A673 (cell line): ENCODE data around the gene LAMA3. TPM values are rescaled to one million over a fixed set of nuclear protein-coding genes. Genes with fewer than 3 reads are reported as not detected.

Experiments used
- BruUV-seq: library from RNA; stranded (reverse); fragments of 400-500 nt; replicated peaks from 2 replicates; lab custom pipeline; 2021; lab: Mats Ljungman, UMichigan
- CTCF ChIA-PET: fragments of 300-600 bp; sonication (Branson Sonifier 250); formaldehyde crosslinking; loops from one replicate; lab custom pipeline; 2022; ENCODE audit warnings: antibody characterized with exemption; lab: Charles Lee
- POLR2A ChIA-PET: fragments of 300-600 bp; sonication (Branson Sonifier 250); formaldehyde crosslinking; loops from one replicate; lab custom pipeline; 2022; ENCODE audit warnings: antibody characterized with exemption; ENCODE audit not compliant: low non-redundant PET; lab: Charles Lee
- DNase-seq: peaks from one replicate; pipeline ENCODE4 v3.0.0-alpha.2; 2015; ENCODE audit warnings: low spot score
- H3K27ac ChIP-seq: fragments of 200-600 bp; sonication (generic); 2 replicates; pipeline ENCODE4 v1.5.1; 2016; ENCODE audit warnings: mixed run types, low read depth, mild to moderate bottlenecking, mixed read lengths, antibody characterized with exemption, low read length; ENCODE audit not compliant: poor library complexity, severe bottlenecking
- H3K27me3 ChIP-seq: fragments of 200-600 bp; sonication (generic); replicated peaks from 2 replicates; pipeline ENCODE4 v1.6.1; 2017; ENCODE audit warnings: mixed run types, low read depth, mild to moderate bottlenecking, mixed read lengths, antibody characterized with exemption, low read length; ENCODE audit not compliant: insufficient read depth, poor library complexity
- H3K36me3 ChIP-seq: fragments of 200-600 bp; sonication (generic); 2 replicates; pipeline ENCODE4 v1.6.1; 2016; ENCODE audit warnings: mixed run types, mild to moderate bottlenecking, mixed read lengths, antibody characterized with exemption, low read length; ENCODE audit not compliant: insufficient read depth, poor library complexity, severe bottlenecking
- H3K4me1 ChIP-seq: fragments of 200-600 bp; sonication (generic); 2 replicates; pipeline ENCODE4 v1.6.1; 2017; ENCODE audit warnings: mixed run types, mild to moderate bottlenecking, mixed read lengths, antibody characterized with exemption, low read length; ENCODE audit not compliant: insufficient read depth, poor library complexity, severe bottlenecking
- H3K4me3 ChIP-seq: fragments of 200-600 bp; sonication (generic); 2 replicates; pipeline ENCODE4 v1.5.1; 2016; ENCODE audit warnings: low read depth, mixed run types, mild to moderate bottlenecking, mixed read lengths, low read length; ENCODE audit not compliant: poor library complexity, severe bottlenecking
- H3K9me3 ChIP-seq: fragments of 200-600 bp; sonication (generic); 2 replicates; pipeline ENCODE4 v1.6.1; 2016; ENCODE audit warnings: mixed run types, low read depth, mild to moderate bottlenecking, mixed read lengths, antibody characterized with exemption, low read length; ENCODE audit not compliant: poor library complexity, severe bottlenecking
- EZH2 ChIP-seq: fragments of 200-600 bp; sonication (generic); IDR thresholded peaks from 2 replicates; pipeline ENCODE4 v1.6.1; 2017; ENCODE audit warnings: borderline replicate concordance, low read depth, mild to moderate bottlenecking, mixed read lengths, antibody characterized with exemption, low read length; ENCODE audit not compliant: poor library complexity, severe bottlenecking
- intact Hi-C: fragments of 100-400 bp; cut with micrococcal nuclease; formaldehyde crosslinking; loops from one replicate; pipeline ENCODE4 v1.10.0; 2022; ENCODE audit not compliant: unreplicated experiment
- total RNA-seq: library from RNA; stranded (reverse); gene quantifications from 2 replicates; pipeline ENCODE4 v1.2.3, GENCODE V29; 2021
- TF ChIP-seq, protein P1 (sequence below): fragments of 300-800, 200-600 bp; sonication (generic); conservative IDR thresholded peaks from 2 replicates; pipeline ENCODE4 v1.5.1; 2017; ENCODE audit warnings: low read depth, mild to moderate bottlenecking, antibody characterized with exemption, low read length, moderate library complexity, mixed read lengths

The LAMA3 gene
- total RNA-seq, 1 experiment from 2014 or later, result 2.7 TPM

DNA sequence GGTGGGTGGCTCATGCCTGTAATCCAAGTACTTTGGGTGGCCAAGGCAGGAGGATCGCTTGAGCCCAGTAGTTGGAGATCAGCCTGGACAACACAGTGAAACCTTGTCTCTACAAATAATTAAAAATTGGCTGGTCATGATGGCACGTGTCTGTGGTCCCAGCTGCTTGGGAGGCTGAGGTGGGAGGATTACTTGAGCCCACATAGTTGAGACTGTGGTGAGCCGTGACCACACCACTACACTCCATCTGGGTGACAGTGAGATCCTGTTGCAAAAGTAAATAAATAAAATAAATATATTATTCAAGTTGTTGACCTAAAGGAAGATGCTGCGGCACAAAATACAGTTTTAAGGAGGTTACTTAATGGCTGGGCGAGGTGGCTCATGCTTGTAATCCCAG is 72.7 kb downstream of the LAMA3 start:
- Histone ChIP-seq H3K27ac (no peak overlapping the region), H3K36me3 (no peaks in the 10 kb centered on the region), H3K4me3 (no peak overlapping the region), H3K4me1 (no peaks in the 10 kb centered on the region), H3K9me3 (no peaks in the 10 kb centered on the region), H3K27me3 (no peaks in the 10 kb centered on the region)
- CTCF ChIA-PET, result no interaction called here
- no peak for DNase-seq
- POLR2A ChIA-PET, result no interaction called here
- TF ChIP-seq EZH2, result no peak
- TF ChIP-seq, protein P1, sequence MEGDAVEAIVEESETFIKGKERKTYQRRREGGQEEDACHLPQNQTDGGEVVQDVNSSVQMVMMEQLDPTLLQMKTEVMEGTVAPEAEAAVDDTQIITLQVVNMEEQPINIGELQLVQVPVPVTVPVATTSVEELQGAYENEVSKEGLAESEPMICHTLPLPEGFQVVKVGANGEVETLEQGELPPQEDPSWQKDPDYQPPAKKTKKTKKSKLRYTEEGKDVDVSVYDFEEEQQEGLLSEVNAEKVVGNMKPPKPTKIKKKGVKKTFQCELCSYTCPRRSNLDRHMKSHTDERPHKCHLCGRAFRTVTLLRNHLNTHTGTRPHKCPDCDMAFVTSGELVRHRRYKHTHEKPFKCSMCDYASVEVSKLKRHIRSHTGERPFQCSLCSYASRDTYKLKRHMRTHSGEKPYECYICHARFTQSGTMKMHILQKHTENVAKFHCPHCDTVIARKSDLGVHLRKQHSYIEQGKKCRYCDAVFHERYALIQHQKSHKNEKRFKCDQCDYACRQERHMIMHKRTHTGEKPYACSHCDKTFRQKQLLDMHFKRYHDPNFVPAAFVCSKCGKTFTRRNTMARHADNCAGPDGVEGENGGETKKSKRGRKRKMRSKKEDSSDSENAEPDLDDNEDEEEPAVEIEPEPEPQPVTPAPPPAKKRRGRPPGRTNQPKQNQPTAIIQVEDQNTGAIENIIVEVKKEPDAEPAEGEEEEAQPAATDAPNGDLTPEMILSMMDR, result no peak
- intact Hi-C loops, result no loop called here
- BruUV-seq, result no TSS peak

DNA sequence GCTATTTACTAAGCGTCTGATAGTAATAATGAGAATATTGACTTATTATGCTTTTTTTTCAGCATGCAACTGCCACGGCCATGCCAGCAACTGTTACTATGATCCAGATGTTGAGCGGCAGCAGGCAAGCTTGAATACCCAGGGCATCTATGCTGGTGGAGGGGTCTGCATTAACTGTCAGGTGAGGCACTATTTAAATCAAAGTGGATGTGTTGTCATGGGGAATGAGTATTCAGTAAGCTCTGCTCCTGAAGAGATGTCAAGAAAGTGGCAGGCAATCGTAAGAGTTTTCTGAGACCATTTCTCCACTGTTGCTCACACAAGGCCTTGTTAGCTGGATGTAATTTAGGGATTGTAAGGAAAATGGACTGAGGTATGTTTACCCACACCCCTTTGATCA is 74.1 kb downstream of the LAMA3 start:
- Histone ChIP-seq H3K4me3 (no peak overlapping the region), H3K36me3 (no peaks in the 10 kb centered on the region), H3K4me1 (no peaks in the 10 kb centered on the region), H3K9me3 (no peaks in the 10 kb centered on the region), H3K27ac (no peak overlapping the region), H3K27me3 (no peaks in the 10 kb centered on the region)
- ChIA-PET CTCF (no interaction called here), POLR2A (no interaction called here)
- BruUV-seq, result no TSS peak
- TF ChIP-seq, protein P1, result no peak
- TF ChIP-seq EZH2, result no peak
- no peak for DNase-seq
- intact Hi-C loops, result no loop called here

DNA sequence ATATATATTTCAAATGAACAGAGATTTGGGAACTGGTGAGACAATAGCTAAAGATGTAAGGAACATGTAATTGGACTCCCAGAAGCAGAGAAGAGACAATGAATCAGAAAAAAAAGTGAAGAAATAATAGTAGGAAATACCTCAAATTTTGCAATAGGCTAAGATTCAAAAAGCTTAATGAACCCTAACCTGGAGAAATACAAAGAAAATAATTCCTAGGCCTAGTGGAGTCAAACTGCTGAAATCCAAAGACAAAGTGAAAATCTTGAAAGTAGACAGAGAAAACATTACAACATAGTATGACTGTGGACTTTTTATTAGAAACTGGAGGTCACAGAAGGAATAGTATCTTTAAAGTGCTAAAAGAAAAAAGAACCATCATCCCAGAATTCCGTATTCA is 76.7 kb downstream of the LAMA3 start:
- DNase-seq, result no peak
- intact Hi-C loops, result no loop called here
- H3K4me1 ChIP-seq, result no peaks in the 10 kb centered on the region
- TF ChIP-seq, protein P1, result no peak
- TF ChIP-seq EZH2, result no peak
- ChIA-PET POLR2A (no interaction called here), CTCF (no interaction called here)
- no peak overlapping the region for H3K27ac ChIP-seq
- H3K4me3 ChIP-seq, result no peak overlapping the region
- BruUV-seq, result no TSS peak
- no peaks in the 10 kb centered on the region for H3K9me3 ChIP-seq
- no peaks in the 10 kb centered on the region for H3K36me3 ChIP-seq
- no peaks in the 10 kb centered on the region for H3K27me3 ChIP-seq
